HCT116 (cell line): ENCODE measurements around the gene RPAP3.
"Not testable (repeated sequence)": the region's sequence is repeated elsewhere in the genome, so short reads cannot be mapped to it uniquely, and the experiment has no call there.

Source experiments
- ATF3 ChIP-seq: IDR thresholded peaks from 2 replicates; pipeline ENCODE4 v1.6.1; 2012
- CTCF ChIP-seq, 3 experiments: fragments of 200-600 bp in 1 of 3; sonication (generic) in 1 of 3; IDR thresholded peaks in 2 of 3; conservative IDR thresholded peaks in 1 of 3; 2 replicates each; pipeline ENCODE4 v1.5.1; 2012 to 2017; ENCODE audit warnings: low read depth in 2 of 3, low read length in 2 of 3, antibody characterized with exemption in 1 of 3, borderline replicate concordance in 1 of 3, control low read depth in 1 of 3, mild to moderate bottlenecking in 1 of 3, mixed read lengths in 1 of 3, mixed run types in 1 of 3, moderate library complexity in 1 of 3; ENCODE audit not compliant: insufficient read depth in 1 of 3

- TF ChIP-seq CTCF (IDR thresholded peaks at IDR 0.05 in 2 of 3, conservative IDR thresholded peaks at IDR 0.05 in 1 of 3; ENCODE audit: borderline replicate concordance in 1 of 3, insufficient read depth in 1 of 3, low read depth in 2 of 3, low read length in 2 of 3); ATF3: not testable (repeated sequence)
Observed at GRCh38 chr12:47635770-47636169, 70.1 kb downstream of the RPAP3 start.
